K562 (cell line): Measurements from ENCODE around the gene PLEKHA5. TPM values are rescaled to one million over a fixed set of nuclear protein-coding genes. Genes with fewer than 3 reads are reported as not detected.
A peak's percentile ranks its signal among the peaks of the same experiment; 100 is the strongest.

ENCODE experiments used
- ATAC-seq: fragments of 200-7000 bp; cut with Tn5 transposase; 3 replicates; pipeline ENCODE4 v1.9.1; 2020; ENCODE audit warnings: moderate library complexity
- BruUV-seq: library from RNA; stranded (reverse); fragments of 400-500 nt; replicated peaks from 2 replicates; lab custom pipeline; 2021; lab: Mats Ljungman, UMichigan
- CTCF ChIA-PET: fragments of 300-600 bp; formaldehyde crosslinking; extraction: SDS; loops from one replicate; lab custom pipeline; 2021; ENCODE audit warnings: low intra/inter-chr PET ratio; lab: Yijun Ruan, JAX
- POLR2A ChIA-PET: fragments of 300-600, 350-650 bp; sonication (Branson Sonifier 250); formaldehyde crosslinking; extraction: SDS; loops from one replicate; lab custom pipeline; 2021; ENCODE audit warnings: antibody characterized with exemption, inconsistent platforms; lab: Yijun Ruan, JAX
- DNase-seq, 4 experiments: peaks; one replicate each; pipeline versions ENCODE4 v3.0.0 to v3.0.0-alpha.2; 2011 to 2018; ENCODE audit warnings: low spot score in 3 of 4, mixed read lengths in 3 of 4; ENCODE audit errors: extremely low read depth in 1 of 4
- FAIRE-seq: peaks from 2 replicates; lab custom pipeline; 2011; peaks lifted over from hg19 to GRCh38; lab: Jason Lieb, UNC
- H2AFZ ChIP-seq: 2 replicates; pipeline ENCODE4 v1.6.0; 2011; ENCODE audit warnings: low read depth, low read length, control low read depth, inconsistent platforms
- H3K27ac ChIP-seq: fragments of 200-600 bp; 3 replicates; pipeline ENCODE4 v1.8.0; 2011; ENCODE audit warnings: low read depth, mild to moderate bottlenecking, control low read depth, inconsistent platforms, low read length, moderate library complexity, mixed read lengths; ENCODE audit errors: extremely low read depth
- H3K27me3 ChIP-seq, 2 experiments: fragments of 300-600 bp in 1 of 2; 2 replicates in 1 of 2; 3 replicates in 1 of 2; pipeline versions ENCODE4 v1.6.0 to v1.8.0; 2011; ENCODE audit warnings: inconsistent platforms in 2 of 2, low read length in 2 of 2, mild to moderate bottlenecking in 1 of 2, mixed read lengths in 1 of 2, moderate library complexity in 1 of 2; ENCODE audit not compliant: control insufficient read depth in 2 of 2, insufficient read depth in 2 of 2
- H3K36me3 ChIP-seq: fragments of 300-600 bp; 3 replicates; pipeline ENCODE4 v1.8.0; 2011; ENCODE audit warnings: mild to moderate bottlenecking, low read length, inconsistent platforms; ENCODE audit not compliant: control insufficient read depth, insufficient read depth
- H3K4me1 ChIP-seq, 2 experiments: fragments of 200-600 bp in 1 of 2; replicated peaks in 1 of 2; 2 replicates in 1 of 2; 3 replicates in 1 of 2; pipeline versions ENCODE4 v1.5.1 to v1.8.0; 2011; ENCODE audit warnings: inconsistent platforms in 2 of 2, low read length in 2 of 2, mild to moderate bottlenecking in 1 of 2, mixed read lengths in 1 of 2, moderate library complexity in 1 of 2; ENCODE audit not compliant: control insufficient read depth in 2 of 2, insufficient read depth in 2 of 2
- H3K4me2 ChIP-seq: 2 replicates; pipeline ENCODE4 v1.6.1; 2011; ENCODE audit warnings: low read length, control low read depth, inconsistent platforms, mixed read lengths; ENCODE audit not compliant: insufficient read depth
- H3K4me3 ChIP-seq: fragments of 200-600 bp; sonication (generic), shearing (Covaris generic); 2 replicates; pipeline ENCODE4 v1.5.1; 2016; ENCODE audit warnings: control low read depth, inconsistent platforms
- H3K79me2 ChIP-seq: fragments of 200-600 bp; 3 replicates; pipeline ENCODE4 v1.8.0; 2011; ENCODE audit warnings: low read length, inconsistent platforms; ENCODE audit not compliant: control insufficient read depth, insufficient read depth
- H3K9ac ChIP-seq, 2 experiments: 2 replicates each; pipeline versions ENCODE4 v1.6.0 to v1.6.1; 2011; ENCODE audit warnings: low read depth in 2 of 2, low read length in 2 of 2, control low read depth in 1 of 2, inconsistent platforms in 1 of 2, mild to moderate bottlenecking in 1 of 2, mixed read lengths in 1 of 2; ENCODE audit not compliant: insufficient read depth in 1 of 2
- H3K9me1 ChIP-seq: one replicate; pipeline ENCODE4 v1.6.0; 2011; ENCODE audit warnings: inconsistent platforms, mild to moderate bottlenecking, low read length, moderate library complexity; ENCODE audit not compliant: control insufficient read depth, insufficient read depth
- H3K9me3 ChIP-seq: replicated peaks from 2 replicates; pipeline ENCODE4 v1.5.1; 2011; ENCODE audit warnings: low read depth, low read length, inconsistent platforms; ENCODE audit not compliant: control insufficient read depth, insufficient read depth
- H4K20me1 ChIP-seq: replicated peaks from 2 replicates; pipeline ENCODE4 v1.6.1; 2011; ENCODE audit warnings: low read length, inconsistent platforms, mixed read lengths; ENCODE audit not compliant: control insufficient read depth, insufficient read depth
- BRCA1 ChIP-seq, 2 experiments: fragments of 450-650 bp in 1 of 2; sonication (generic) in 1 of 2; formaldehyde crosslinking in 1 of 2; IDR thresholded peaks; 2 replicates each; pipeline versions ENCODE4 v1.5.0 to v1.6.1; 2017 to 2020; ENCODE audit warnings: mild to moderate bottlenecking in 1 of 2, missing genetic modification reagents in 1 of 2
- CBX3 ChIP-seq, 2 experiments: IDR thresholded peaks; 1 replicate in 1 of 2; 2 replicates in 1 of 2; pipeline ENCODE4 v1.6.1; 2012; ENCODE audit warnings: inconsistent platforms in 2 of 2, low read length in 2 of 2, borderline replicate concordance in 1 of 2, control low read depth in 1 of 2
- KDM5B ChIP-seq: fragments of 200-600 bp; sonication (generic); IDR thresholded peaks from 2 replicates; pipeline ENCODE4 v1.6.1; 2012; ENCODE audit warnings: low read depth, mild to moderate bottlenecking, moderate library complexity, low read length, control low read depth, inconsistent platforms; ENCODE audit not compliant: insufficient replicate concordance
- LEF1 ChIP-seq: fragments of 450-650 bp; IDR thresholded peaks from 2 replicates; pipeline ENCODE4 v1.6.1; 2016; ENCODE audit warnings: mild to moderate bottlenecking
- NCOA1 ChIP-seq: fragments of 450-650 bp; IDR thresholded peaks from 2 replicates; pipeline ENCODE4 v1.6.1; 2016; ENCODE audit warnings: low read depth
- NCOA4 ChIP-seq: fragments of 450-650 bp; IDR thresholded peaks from 2 replicates; pipeline ENCODE4 v1.6.1; 2018; ENCODE audit warnings: mild to moderate bottlenecking; ENCODE audit not compliant: partially characterized antibody
- PML ChIP-seq: IDR thresholded peaks from 2 replicates; pipeline ENCODE4 v1.6.1; 2012; ENCODE audit warnings: low read length, inconsistent platforms
- SIX5 ChIP-seq, 2 experiments: IDR thresholded peaks; 2 replicates each; pipeline ENCODE4 v1.6.1; 2011; ENCODE audit warnings: low read length in 2 of 2, borderline replicate concordance in 1 of 2, low read depth in 1 of 2, mild to moderate bottlenecking in 1 of 2, moderate library complexity in 1 of 2; ENCODE audit not compliant: insufficient read depth in 1 of 2
- SP2 ChIP-seq: IDR thresholded peaks from 2 replicates; pipeline ENCODE4 v1.6.1; 2011; ENCODE audit warnings: mild to moderate bottlenecking, low read depth, low read length, moderate library complexity; ENCODE audit not compliant: poor library complexity, severe bottlenecking; ENCODE audit errors: extremely low read depth
- TFAM ChIP-seq: fragments of 250-450 bp; sonication (Bioruptor Pico); conservative IDR thresholded peaks from 2 replicates; pipeline ENCODE4 v1.5.0; 2021; ENCODE audit warnings: mild to moderate bottlenecking, moderate library complexity
- WGBS: fragments of 100-300 bp; shearing (Covaris generic); methylation state at CpG from one replicate; pipeline ENCODE4 v1.1.6; 2016; ENCODE audit warnings: low coverage, mixed read lengths; ENCODE audit not compliant: insufficient coverage; ENCODE audit errors: missing lambda C conversion rate; 5-methylcytosine and 5-hydroxymethylcytosine counted together
- in situ Hi-C: fragments of 300-500 bp; cut with MboI; formaldehyde crosslinking; loops from 4 replicates; pipeline ENCODE4 v1.15.0; 2018; ENCODE audit warnings: inconsistent platforms, mixed read lengths
- intact Hi-C: fragments of 100-400 bp; cut with micrococcal nuclease; formaldehyde crosslinking; loops from 2 replicates; pipeline ENCODE4 v1.14.2; 2022
- polyA plus RNA-seq, 8 experiments: library from polyadenylated mRNA; depleted of rRNA in 4 of 8; stranded (reverse) in 5 of 8; unstranded in 3 of 8; fragments of >200 nt; fragmentation: Nextera tagmentation in 2 of 8; fragmentation: Illumina TruSeq in 1 of 8; extraction: Ambion mirVana in 2 of 8; extraction: Trizol in 1 of 8; gene quantifications; 2 replicates each; pipeline versions ENCODE4 v1.2.1 to v1.2.3, GENCODE V29; 2011 to 2014; ENCODE audit warnings: inconsistent platforms in 1 of 8, missing spikeins in 1 of 8
- total RNA-seq, 7 experiments: library from RNA; depleted of rRNA in 6 of 7; stranded (reverse); fragments of >200 nt in 6 of 7; fragmentation: Illumina TruSeq in 2 of 7; extraction: Trizol in 2 of 7; gene quantifications; 2 replicates each; pipeline versions ENCODE4 v1.2.1 to v1.2.3, GENCODE V29; 2011 to 2021; ENCODE audit warnings: low replicate concordance in 1 of 7
- TF ChIP-seq, protein P1 (sequence below), 2 experiments: fragments of 200-800 bp in 1 of 2; sonication (Bioruptor generic) in 1 of 2; sonication (generic) in 1 of 2; formaldehyde crosslinking in 1 of 2; IDR thresholded peaks in 1 of 2; conservative IDR thresholded peaks in 1 of 2; 2 replicates each; pipeline versions ENCODE4 v1.5.0 to v1.6.1; 2016 to 2020; ENCODE audit warnings: missing compliant biosample characterization in 1 of 2, missing genetic modification characterization in 1 of 2, missing genetic modification reagents in 1 of 2
- TF ChIP-seq, protein P2 (sequence below): fragments of 250-450 bp; sonication (Bioruptor Pico); IDR thresholded peaks from 2 replicates; pipeline ENCODE4 v1.9.0; 2021; ENCODE audit warnings: mild to moderate bottlenecking, inconsistent platforms
- TF ChIP-seq, protein P3 (sequence below): fragments of 250-450 bp; sonication (Bioruptor Pico); IDR thresholded peaks from 2 replicates; pipeline ENCODE4 v1.8.0; 2021; ENCODE audit warnings: borderline replicate concordance, mild to moderate bottlenecking, moderate library complexity; ENCODE audit not compliant: poor library complexity, severe bottlenecking
- TF ChIP-seq, protein P4 (sequence below): fragments of 250-450 bp; sonication (Bioruptor Pico); IDR thresholded peaks from 2 replicates; pipeline ENCODE4 v1.8.0; 2021; ENCODE audit warnings: moderate library complexity, mild to moderate bottlenecking, inconsistent platforms

The PLEKHA5 gene
- total and polyA plus RNA-seq, 9 of the 15 experiments (the other 6 are each of a cell fraction or from before 2014, with no cell fraction given) = 7.2 to 26.2 (median 17.4) TPM

DNA sequence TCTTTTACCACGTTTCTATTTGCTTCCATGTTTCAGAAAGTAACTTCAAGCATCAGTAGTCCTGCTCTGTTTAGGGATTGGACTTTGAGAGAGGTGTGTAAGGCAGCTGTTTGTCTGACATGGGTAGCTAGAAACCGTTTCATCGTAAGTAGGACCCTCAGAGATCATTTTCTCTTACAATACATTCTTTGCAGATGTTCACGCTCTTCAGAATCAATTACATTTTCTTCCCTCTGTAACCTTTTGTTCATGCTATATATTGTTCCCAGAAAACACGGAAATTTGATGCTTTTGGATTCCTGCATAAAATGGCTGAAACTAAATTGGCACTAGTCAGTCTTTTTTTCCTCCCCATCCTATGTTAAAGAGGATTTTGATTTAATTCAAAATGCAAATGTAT lies 247.2 kb downstream of the PLEKHA5 start (continued):
- TF ChIP-seq, protein P1, sequence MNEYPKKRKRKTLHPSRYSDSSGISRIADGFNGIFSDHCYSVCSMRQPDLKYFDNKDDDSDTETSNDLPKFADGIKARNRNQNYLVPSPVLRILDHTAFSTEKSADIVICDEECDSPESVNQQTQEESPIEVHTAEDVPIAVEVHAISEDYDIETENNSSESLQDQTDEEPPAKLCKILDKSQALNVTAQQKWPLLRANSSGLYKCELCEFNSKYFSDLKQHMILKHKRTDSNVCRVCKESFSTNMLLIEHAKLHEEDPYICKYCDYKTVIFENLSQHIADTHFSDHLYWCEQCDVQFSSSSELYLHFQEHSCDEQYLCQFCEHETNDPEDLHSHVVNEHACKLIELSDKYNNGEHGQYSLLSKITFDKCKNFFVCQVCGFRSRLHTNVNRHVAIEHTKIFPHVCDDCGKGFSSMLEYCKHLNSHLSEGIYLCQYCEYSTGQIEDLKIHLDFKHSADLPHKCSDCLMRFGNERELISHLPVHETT (CRISPR knock-in tag; conservative IDR thresholded peaks at IDR 0.05 in 1 of 2, IDR thresholded peaks at IDR 0.05 in 1 of 2) = no peak
- TF ChIP-seq, protein P2, sequence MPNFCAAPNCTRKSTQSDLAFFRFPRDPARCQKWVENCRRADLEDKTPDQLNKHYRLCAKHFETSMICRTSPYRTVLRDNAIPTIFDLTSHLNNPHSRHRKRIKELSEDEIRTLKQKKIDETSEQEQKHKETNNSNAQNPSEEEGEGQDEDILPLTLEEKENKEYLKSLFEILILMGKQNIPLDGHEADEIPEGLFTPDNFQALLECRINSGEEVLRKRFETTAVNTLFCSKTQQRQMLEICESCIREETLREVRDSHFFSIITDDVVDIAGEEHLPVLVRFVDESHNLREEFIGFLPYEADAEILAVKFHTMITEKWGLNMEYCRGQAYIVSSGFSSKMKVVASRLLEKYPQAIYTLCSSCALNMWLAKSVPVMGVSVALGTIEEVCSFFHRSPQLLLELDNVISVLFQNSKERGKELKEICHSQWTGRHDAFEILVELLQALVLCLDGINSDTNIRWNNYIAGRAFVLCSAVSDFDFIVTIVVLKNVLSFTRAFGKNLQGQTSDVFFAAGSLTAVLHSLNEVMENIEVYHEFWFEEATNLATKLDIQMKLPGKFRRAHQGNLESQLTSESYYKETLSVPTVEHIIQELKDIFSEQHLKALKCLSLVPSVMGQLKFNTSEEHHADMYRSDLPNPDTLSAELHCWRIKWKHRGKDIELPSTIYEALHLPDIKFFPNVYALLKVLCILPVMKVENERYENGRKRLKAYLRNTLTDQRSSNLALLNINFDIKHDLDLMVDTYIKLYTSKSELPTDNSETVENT (CRISPR knock-in tag) = no peak
- no peak for TF ChIP-seq NCOA1
- TF ChIP-seq, all 486 proteins: peak for 0

DNA sequence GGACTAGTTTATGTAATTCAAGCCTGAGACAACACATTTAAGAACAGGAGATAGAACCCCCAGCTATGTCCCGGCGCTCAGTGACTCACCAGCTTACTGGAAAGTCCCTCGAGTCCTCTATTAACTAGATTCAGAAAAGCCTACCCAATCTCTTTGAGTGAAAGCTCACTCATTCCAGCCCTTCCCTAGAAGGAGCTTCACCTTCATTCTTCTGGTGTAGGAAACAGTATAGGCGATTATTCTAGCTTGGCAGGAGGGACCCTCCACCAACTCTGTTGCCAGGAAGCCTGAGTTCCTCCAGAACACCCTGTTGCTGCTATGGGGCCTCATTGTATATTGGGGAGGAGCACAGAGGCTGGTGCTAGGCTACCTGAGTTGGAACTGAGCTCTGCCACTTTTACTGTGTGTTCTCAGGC lies 252.6 kb downstream of the PLEKHA5 start:
- Histone ChIP-seq H3K27ac (no peak overlapping the region), H2AFZ (no peak overlapping the region), H3K79me2 (no peaks in the 10 kb centered on the region), H3K9me3 (no peaks in the 10 kb centered on the region), H4K20me1 (no peaks in the 10 kb centered on the region), H3K4me2 (no peak overlapping the region), H3K36me3 (no peaks in the 10 kb centered on the region), H3K9me1 (no peaks in the 10 kb centered on the region), H3K9ac (no peak overlapping the region), H3K27me3 (no peaks in the 10 kb centered on the region), H3K4me3 (no peak overlapping the region), H3K4me1 (no peaks in the 10 kb centered on the region)
- no TSS peak for BruUV-seq
- DNase-seq (no peak), FAIRE-seq (no peak), ATAC-seq (peak; percentile 49)
- intact Hi-C loops (no loop called here), in situ Hi-C loops (no loop called here)
- CTCF ChIA-PET = no interaction called here
- POLR2A ChIA-PET = interaction anchor here (0.7 kb wide), 1 partner anchor 86 kb away, joined by 3 read pairs; no protein-coding TSS in a partner anchor
- 8% methylated on average over 4 of the region's 4 CpGs for WGBS
- TF ChIP-seq LEF1 (no peak), BRCA1 (IDR thresholded peaks at IDR 0.05) (no peak), BRCA1 (CRISPR knock-in tag; IDR thresholded peaks at IDR 0.05) (no peak), CBX3 (IDR thresholded peaks at IDR 0.05; ENCODE audit: borderline replicate concordance in 1 of 2, low read length in 2 of 2) (no peak), SP2 (no peak), NCOA4 (no peak), TFAM (CRISPR knock-in tag) (no peak), PML (no peak), SIX5 (IDR thresholded peaks at IDR 0.05; ENCODE audit: borderline replicate concordance in 1 of 2, insufficient read depth in 1 of 2, low read depth in 1 of 2, low read length in 2 of 2) (no peak), KDM5B (no peak)
- TF ChIP-seq, protein P3, sequence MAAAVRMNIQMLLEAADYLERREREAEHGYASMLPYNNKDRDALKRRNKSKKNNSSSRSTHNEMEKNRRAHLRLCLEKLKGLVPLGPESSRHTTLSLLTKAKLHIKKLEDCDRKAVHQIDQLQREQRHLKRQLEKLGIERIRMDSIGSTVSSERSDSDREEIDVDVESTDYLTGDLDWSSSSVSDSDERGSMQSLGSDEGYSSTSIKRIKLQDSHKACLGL (CRISPR knock-in tag) = no peak
- TF ChIP-seq, protein P4, sequence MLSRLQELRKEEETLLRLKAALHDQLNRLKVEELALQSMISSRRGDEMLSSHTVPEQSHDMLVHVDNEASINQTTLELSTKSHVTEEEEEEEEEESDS (CRISPR knock-in tag) = no peak
